ENCODE results near the gene ZNHIT3. TPM values are rescaled to one million over a fixed set of nuclear protein-coding genes. Genes with fewer than 3 reads are reported as not detected.

Gene ZNHIT3
- total RNA-seq, 3 donors from 2014 or later (not counting 1 experiment from before 2014, with no cell fraction given) = 27.1 to 41.3 (median 36.6) TPM

GRCh38 chr17:36514856-36515255, 28.4 kb downstream of the ZNHIT3 start:
- DNase-seq (no peak), ATAC-seq (no peak)
- no peaks in the 10 kb centered on the region for H3K9me3 Mint-ChIP-seq
- H3K27me3 ChIP-seq (ENCODE audit: control insufficient read depth, insufficient read depth, low read length) = no peaks in the 10 kb centered on the region
- no peak overlapping the region for H3K4me3 Mint-ChIP-seq
- H3K4me1 Mint-ChIP-seq = no peaks in the 10 kb centered on the region
- intact Hi-C loops (cut with micrococcal nuclease) = no loop called here
- H3K27ac Mint-ChIP-seq = no peak overlapping the region
- no peaks in the 10 kb centered on the region for H3K36me3 Mint-ChIP-seq
- H3K9me3 ChIP-seq (ENCODE audit: control insufficient read depth, insufficient read depth, low read length) = no peaks in the 10 kb centered on the region
- H3K4me1 ChIP-seq (ENCODE audit: control insufficient read depth, insufficient read depth, low read length) = no peaks in the 10 kb centered on the region
- H3K36me3 ChIP-seq (ENCODE audit: control insufficient read depth, insufficient read depth, low read length) = peaks cover 3% of the 10 kb centered on the region
- no peaks in the 10 kb centered on the region for H3K27me3 Mint-ChIP-seq (ENCODE audit: low read depth in 2 of 2)
- 100% methylated on average over 3 of the region's 3 CpGs for WGBS (ENCODE audit: insufficient coverage)
- no peak overlapping the region for H3K4me3 ChIP-seq (ENCODE audit: low read length)
- TF ChIP-seq CTCF (IDR thresholded peaks at IDR 0.05) = no peak
- no peak overlapping the region for H3K27ac ChIP-seq (ENCODE audit: low read length)

GRCh38 chr17:36515837-36516236, 29.4 kb downstream of the ZNHIT3 start:
- no peaks in the 10 kb centered on the region for H3K4me1 Mint-ChIP-seq
- H3K4me3 Mint-ChIP-seq = no peak overlapping the region
- no peak overlapping the region for H3K27ac ChIP-seq (ENCODE audit: low read length)
- no peaks in the 10 kb centered on the region for H3K27me3 ChIP-seq (ENCODE audit: control insufficient read depth, insufficient read depth, low read length)
- no peaks in the 10 kb centered on the region for H3K4me1 ChIP-seq (ENCODE audit: control insufficient read depth, insufficient read depth, low read length)
- DNase-seq = no peak
- 98% methylated on average over 3 of the region's 4 CpGs for WGBS (ENCODE audit: insufficient coverage)
- intact Hi-C loops (cut with micrococcal nuclease) = no loop called here
- H3K9me3 Mint-ChIP-seq = no peaks in the 10 kb centered on the region
- H3K36me3 Mint-ChIP-seq = no peaks in the 10 kb centered on the region
- H3K36me3 ChIP-seq (ENCODE audit: control insufficient read depth, insufficient read depth, low read length) = peaks cover 5% of the 10 kb centered on the region
- no peak for TF ChIP-seq CTCF (IDR thresholded peaks at IDR 0.05)
- no peaks in the 10 kb centered on the region for H3K27me3 Mint-ChIP-seq (ENCODE audit: low read depth in 2 of 2)
- ATAC-seq = no peak
- H3K9me3 ChIP-seq (ENCODE audit: control insufficient read depth, insufficient read depth, low read length) = no peaks in the 10 kb centered on the region
- H3K4me3 ChIP-seq (ENCODE audit: low read length) = no peak overlapping the region
- no peak overlapping the region for H3K27ac Mint-ChIP-seq

- intact Hi-C loops (cut with micrococcal nuclease) = no loop called here
- TF ChIP-seq CTCF (IDR thresholded peaks at IDR 0.05) = no peak
These were observed 36.6 kb downstream of the ZNHIT3 start for GRCh38 chr17:36523113-36523512.

GRCh38 chr17:36524428-36524876, 38.0 kb downstream of the ZNHIT3 start:
- WGBS (ENCODE audit: insufficient coverage) = 86% methylated on average over 4 of the region's 4 CpGs
- Histone ChIP-seq H3K27ac (ENCODE audit: low read length) (no peak overlapping the region), H3K4me3 (ENCODE audit: low read length) (no peak overlapping the region), H3K4me1 (ENCODE audit: control insufficient read depth, insufficient read depth, low read length) (no peaks in the 10 kb centered on the region), H3K27me3 (ENCODE audit: control insufficient read depth, insufficient read depth, low read length) (no peaks in the 10 kb centered on the region), H3K9me3 (ENCODE audit: control insufficient read depth, insufficient read depth, low read length) (no peaks in the 10 kb centered on the region), H3K36me3 (ENCODE audit: control insufficient read depth, insufficient read depth, low read length) (peaks cover 46% of the 10 kb centered on the region)
- DNase-seq = no peak
- Mint-ChIP-seq H3K4me3 (no peak overlapping the region), H3K4me1 (peaks cover 0 to 3% of the 10 kb centered on the region in 2 donors), H3K9me3 (no peaks in the 10 kb centered on the region), H3K27ac (peak overlapping the region in 1 of 2 donors; percentile 44), H3K27me3 (ENCODE audit: low read depth in 2 of 2) (no peaks in the 10 kb centered on the region), H3K36me3 (peaks cover 17% of the 10 kb centered on the region)
- ATAC-seq = no peak
- TF ChIP-seq CTCF (IDR thresholded peaks at IDR 0.05) = no peak
- intact Hi-C loops (cut with micrococcal nuclease) = no loop called here

More at GRCh38 chr17:36523113-36523512, 36.6 kb downstream of the ZNHIT3 start:
- no peak overlapping the region for H3K4me3 Mint-ChIP-seq
- H3K36me3 ChIP-seq (ENCODE audit: control insufficient read depth, insufficient read depth, low read length) = peaks cover 44% of the 10 kb centered on the region
- H3K4me3 ChIP-seq (ENCODE audit: low read length) = no peak overlapping the region
- H3K36me3 Mint-ChIP-seq = peaks cover 17% of the 10 kb centered on the region
- no peak overlapping the region for H3K27ac ChIP-seq (ENCODE audit: low read length)
- no peaks in the 10 kb centered on the region for H3K27me3 ChIP-seq (ENCODE audit: control insufficient read depth, insufficient read depth, low read length)
- ATAC-seq (no peak), DNase-seq (no peak)
- no peaks in the 10 kb centered on the region for H3K9me3 ChIP-seq (ENCODE audit: control insufficient read depth, insufficient read depth, low read length)
- H3K9me3 Mint-ChIP-seq = no peaks in the 10 kb centered on the region
- H3K4me1 ChIP-seq (ENCODE audit: control insufficient read depth, insufficient read depth, low read length) = no peaks in the 10 kb centered on the region
- no peaks in the 10 kb centered on the region for H3K27me3 Mint-ChIP-seq (ENCODE audit: low read depth in 2 of 2)
- no peak overlapping the region for H3K27ac Mint-ChIP-seq
- 96% methylated on average over 2 of the region's 2 CpGs for WGBS (ENCODE audit: insufficient coverage)
- no peaks in the 10 kb centered on the region for H3K4me1 Mint-ChIP-seq
